SK-N-SH (cell line): ENCODE data around the gene APLP1.

Experiments used
- NRF1 ChIP-seq: IDR thresholded peaks from 2 replicates; pipeline ENCODE4 v1.6.1; 2012; ENCODE audit warnings: low read depth, mild to moderate bottlenecking, low read length
- RXRA ChIP-seq: IDR thresholded peaks from 2 replicates; pipeline ENCODE4 v1.4.0; 2012; ENCODE audit warnings: low read depth, mild to moderate bottlenecking, borderline replicate concordance
- SIN3A ChIP-seq: IDR thresholded peaks from 2 replicates; pipeline ENCODE4 v1.6.1; 2012; ENCODE audit warnings: low read depth, mild to moderate bottlenecking, low read length, moderate library complexity, borderline replicate concordance
- TF ChIP-seq, protein P1 (sequence below): fragments of 200-600 bp; sonication (generic); IDR thresholded peaks from 2 replicates; pipeline ENCODE4 v1.6.1; 2017; ENCODE audit warnings: antibody characterized with exemption, mild to moderate bottlenecking, moderate library complexity

DNA sequence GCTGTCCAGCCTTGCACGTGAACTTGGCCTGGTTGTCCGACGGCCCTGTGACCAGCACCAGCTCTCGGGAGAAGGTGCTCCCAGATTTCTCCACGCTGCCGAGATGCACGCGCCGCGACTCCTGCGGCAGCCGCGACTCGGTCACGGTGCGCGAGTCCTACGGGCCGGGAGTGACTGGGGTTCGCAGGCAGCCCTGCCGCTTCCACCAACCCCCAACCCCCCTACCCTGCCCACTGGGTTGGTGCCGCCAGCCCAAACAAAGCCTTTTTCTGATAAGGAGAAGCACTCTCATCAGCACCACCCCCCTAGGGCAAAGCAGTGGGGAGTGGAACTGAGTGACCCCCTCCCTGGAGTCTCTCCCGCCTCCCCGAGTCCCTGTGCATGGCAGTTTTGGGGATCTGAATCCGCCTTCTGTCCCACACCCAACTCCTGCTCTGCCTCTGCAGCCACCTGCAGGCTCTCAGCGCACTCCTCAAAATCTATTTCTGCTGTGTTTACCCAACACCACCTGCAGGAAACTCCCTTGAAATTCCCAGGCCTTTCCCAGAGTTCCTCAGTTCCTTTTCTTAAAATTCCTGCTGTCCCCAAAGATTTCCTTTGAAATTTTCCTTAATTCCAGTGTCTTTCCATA is 22.2 kb upstream of the APLP1 start:
- TF ChIP-seq, protein P1, sequence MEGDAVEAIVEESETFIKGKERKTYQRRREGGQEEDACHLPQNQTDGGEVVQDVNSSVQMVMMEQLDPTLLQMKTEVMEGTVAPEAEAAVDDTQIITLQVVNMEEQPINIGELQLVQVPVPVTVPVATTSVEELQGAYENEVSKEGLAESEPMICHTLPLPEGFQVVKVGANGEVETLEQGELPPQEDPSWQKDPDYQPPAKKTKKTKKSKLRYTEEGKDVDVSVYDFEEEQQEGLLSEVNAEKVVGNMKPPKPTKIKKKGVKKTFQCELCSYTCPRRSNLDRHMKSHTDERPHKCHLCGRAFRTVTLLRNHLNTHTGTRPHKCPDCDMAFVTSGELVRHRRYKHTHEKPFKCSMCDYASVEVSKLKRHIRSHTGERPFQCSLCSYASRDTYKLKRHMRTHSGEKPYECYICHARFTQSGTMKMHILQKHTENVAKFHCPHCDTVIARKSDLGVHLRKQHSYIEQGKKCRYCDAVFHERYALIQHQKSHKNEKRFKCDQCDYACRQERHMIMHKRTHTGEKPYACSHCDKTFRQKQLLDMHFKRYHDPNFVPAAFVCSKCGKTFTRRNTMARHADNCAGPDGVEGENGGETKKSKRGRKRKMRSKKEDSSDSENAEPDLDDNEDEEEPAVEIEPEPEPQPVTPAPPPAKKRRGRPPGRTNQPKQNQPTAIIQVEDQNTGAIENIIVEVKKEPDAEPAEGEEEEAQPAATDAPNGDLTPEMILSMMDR: no peak
- TF ChIP-seq RXRA (no peak), NRF1 (no peak), SIN3A (no peak)
